ENCODE data around the gene DMD.

Gene DMD

DNA sequence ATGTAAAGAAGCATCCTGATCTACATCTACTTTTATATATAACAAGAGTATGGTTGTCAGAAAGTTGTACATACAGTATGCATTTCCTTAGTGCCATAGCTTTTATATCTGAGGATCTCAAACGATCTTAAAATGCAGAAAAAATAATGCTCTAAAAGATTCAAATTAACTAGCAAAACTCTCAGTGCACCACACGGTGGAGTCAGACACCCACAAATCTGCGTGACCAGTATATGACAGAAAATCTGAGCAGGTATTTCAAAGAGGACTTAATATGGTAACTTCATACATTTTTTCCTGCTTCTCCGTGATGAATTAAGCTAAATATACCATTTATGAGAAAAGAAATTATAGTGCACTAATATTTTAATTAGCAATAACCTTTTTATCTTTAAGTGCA lies 803.0 kb downstream of the DMD start:
- H3K4me3 ChIP-seq (replicated peaks in 1 of 2; ENCODE audit: low read depth in 2 of 2, low read length in 2 of 2): no peak overlapping the region
- TF ChIP-seq, protein P1, sequence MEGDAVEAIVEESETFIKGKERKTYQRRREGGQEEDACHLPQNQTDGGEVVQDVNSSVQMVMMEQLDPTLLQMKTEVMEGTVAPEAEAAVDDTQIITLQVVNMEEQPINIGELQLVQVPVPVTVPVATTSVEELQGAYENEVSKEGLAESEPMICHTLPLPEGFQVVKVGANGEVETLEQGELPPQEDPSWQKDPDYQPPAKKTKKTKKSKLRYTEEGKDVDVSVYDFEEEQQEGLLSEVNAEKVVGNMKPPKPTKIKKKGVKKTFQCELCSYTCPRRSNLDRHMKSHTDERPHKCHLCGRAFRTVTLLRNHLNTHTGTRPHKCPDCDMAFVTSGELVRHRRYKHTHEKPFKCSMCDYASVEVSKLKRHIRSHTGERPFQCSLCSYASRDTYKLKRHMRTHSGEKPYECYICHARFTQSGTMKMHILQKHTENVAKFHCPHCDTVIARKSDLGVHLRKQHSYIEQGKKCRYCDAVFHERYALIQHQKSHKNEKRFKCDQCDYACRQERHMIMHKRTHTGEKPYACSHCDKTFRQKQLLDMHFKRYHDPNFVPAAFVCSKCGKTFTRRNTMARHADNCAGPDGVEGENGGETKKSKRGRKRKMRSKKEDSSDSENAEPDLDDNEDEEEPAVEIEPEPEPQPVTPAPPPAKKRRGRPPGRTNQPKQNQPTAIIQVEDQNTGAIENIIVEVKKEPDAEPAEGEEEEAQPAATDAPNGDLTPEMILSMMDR (IDR thresholded peaks at IDR 0.05; ENCODE audit: low read depth, low read length): peak; percentile 1
- DNase-seq (ENCODE audit: low read depth in 2 of 2): peak in 1 of 2 donors; percentile 4

DNA sequence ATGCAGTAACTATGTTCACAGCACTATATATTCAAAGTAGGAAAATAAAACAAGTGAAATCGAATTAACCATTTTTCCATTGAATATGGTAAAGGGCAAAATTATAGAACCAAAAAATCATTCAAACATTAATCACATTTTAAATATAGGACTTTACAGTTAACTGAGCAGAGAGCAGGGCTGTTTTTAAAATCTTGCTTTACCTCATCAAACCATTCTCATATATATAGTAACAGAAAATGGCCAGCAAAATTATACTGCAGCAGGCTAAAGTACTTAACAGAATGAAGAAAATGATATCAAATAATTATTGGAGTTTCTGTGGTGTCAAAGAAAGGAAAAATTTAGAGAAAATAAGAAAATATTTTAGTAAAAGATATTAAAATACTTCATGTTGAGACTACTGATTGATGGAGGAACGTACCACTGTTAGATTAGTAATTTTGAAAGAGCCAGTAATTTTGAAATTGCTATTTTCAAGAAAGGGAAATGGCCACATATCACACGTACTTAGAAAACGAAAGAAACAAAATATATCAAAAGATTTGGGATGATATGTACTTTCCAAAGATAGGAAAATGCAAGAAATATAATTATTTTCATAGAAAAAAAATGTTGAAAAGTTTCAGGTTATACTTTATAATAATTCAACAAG lies 813.7 kb downstream of the DMD start:
- H3K4me3 ChIP-seq (replicated peaks in 1 of 2; ENCODE audit: low read depth in 2 of 2, low read length in 2 of 2): no peak overlapping the region

DNA sequence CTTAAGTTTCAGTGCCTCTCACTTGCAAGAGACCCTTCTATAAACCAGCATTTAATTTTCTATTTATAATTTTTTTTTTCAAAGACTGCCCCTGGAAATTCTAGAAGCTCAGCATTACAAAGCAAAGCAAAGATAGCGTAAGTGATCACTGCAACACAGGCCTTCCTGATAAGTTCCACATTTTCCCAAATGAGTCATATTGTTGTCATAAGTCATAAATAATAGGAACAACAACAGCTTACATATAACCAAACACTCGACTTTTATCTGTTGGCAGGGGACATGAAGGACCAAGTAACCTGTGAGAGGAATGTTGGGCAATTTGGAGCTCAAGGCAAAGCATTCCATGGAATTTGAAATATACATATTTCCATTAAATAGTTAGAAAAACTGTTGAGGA lies 815.5 kb downstream of the DMD start:
- no peak for DNase-seq (ENCODE audit: low read depth in 2 of 2)
- TF ChIP-seq, protein P1 (IDR thresholded peaks at IDR 0.05; ENCODE audit: low read depth, low read length): no peak
- no peak overlapping the region for H3K4me3 ChIP-seq (replicated peaks in 1 of 2; ENCODE audit: low read depth in 2 of 2, low read length in 2 of 2)

More for the DNA sequence above, 813.7 kb downstream of the DMD start:
- no peak for DNase-seq (ENCODE audit: low read depth in 2 of 2)
- TF ChIP-seq, protein P1 (IDR thresholded peaks at IDR 0.05; ENCODE audit: low read depth, low read length): no peak

DNA sequence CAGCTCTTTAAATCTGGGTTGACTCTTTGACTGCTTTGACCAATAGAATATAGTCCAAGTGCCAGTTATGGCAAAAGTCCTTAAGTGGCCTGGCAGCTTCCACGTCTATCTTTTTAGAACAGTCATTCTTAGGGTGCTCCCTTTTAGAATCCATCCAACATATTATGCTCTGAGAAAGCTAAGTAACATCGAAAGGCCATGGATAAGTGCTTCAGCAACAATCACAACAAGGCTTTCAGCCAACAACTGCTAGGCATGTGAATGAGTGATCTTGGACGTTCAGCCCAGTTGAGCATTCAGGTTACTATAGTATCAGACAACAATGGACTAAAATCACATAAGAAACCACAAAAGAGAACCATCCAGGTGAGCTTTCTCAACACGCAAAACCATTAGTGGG lies 818.7 kb downstream of the DMD start:
- H3K4me3 ChIP-seq (replicated peaks in 1 of 2; ENCODE audit: low read depth in 2 of 2, low read length in 2 of 2): no peak overlapping the region
- no peak for DNase-seq (ENCODE audit: low read depth in 2 of 2)
- TF ChIP-seq, protein P1 (IDR thresholded peaks at IDR 0.05; ENCODE audit: low read depth, low read length): no peak

DNA sequence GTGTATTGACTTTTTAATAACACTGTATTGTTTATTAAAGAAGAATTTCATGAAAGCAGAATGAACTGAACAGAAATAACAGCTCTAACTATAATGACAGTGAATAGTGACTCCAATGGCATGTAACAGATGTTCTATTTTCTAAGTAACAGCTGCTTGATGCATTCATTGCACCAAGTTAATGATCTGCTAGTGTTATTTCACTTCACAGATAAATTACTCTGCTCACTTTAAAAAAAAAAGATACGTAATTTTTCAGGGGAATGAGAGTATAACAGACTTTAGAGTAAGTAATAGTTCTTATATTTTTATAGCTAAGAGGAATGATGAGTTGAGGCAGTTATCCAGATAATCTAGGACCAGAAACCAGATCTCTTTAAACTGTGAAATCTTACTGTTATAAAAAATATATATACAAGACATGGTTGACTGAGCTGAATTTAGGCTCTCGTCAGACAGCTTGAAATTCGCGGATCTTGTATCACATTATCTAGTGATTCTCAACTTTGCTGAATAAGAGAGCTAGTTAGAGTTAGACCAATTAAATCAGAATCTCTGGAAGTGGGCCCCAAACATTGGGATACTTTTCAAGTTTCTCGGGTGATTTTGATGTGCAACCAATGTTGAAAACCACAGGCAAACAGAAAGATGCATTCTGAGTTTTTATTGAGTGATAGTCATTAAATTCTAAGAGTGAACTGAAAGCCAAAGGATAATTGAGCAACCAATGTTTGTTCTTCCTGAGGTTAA lies 840.7 kb downstream of the DMD start:
- no peak overlapping the region for H3K4me3 ChIP-seq (replicated peaks in 1 of 2; ENCODE audit: low read depth in 2 of 2, low read length in 2 of 2)
- TF ChIP-seq, protein P1 (IDR thresholded peaks at IDR 0.05; ENCODE audit: low read depth, low read length): no peak
- DNase-seq (ENCODE audit: low read depth in 2 of 2): no peak

DNA sequence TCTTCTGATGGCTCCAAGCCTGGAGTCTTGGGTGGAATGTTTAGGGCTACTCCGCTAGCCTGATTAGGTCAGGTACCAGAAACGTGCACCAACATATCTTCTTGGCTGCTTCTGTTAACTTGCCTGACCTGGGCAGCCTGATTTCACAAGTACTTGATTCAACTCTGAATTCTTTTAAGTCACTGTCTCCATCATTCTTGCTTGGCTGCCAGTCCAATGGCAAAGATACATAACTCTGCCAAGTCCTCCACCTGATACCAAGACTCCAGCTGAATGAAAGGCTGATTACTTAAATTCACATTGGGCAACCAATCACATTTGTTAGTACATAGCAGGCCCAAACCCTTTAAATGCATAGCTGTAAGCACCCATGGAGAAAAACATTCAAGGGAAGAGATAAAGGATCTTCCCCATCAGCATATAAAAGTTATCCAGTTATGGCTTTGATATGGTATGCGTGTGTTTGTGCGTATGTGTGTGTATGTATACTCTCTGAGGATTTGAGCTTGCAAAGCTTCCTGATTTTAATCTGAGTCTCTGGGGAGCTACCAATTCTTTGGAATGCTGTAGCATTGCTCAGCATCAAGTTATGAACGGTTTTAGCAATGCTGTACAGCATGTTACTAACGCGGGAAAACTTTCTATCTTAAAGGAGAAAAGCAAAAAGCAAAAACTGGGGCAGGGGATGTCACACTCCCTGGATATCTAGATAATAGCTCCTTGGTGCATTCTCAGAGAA lies 917.2 kb downstream of the DMD start:
- no peak overlapping the region for H3K4me3 ChIP-seq (replicated peaks in 1 of 2; ENCODE audit: low read depth in 2 of 2, low read length in 2 of 2)
- DNase-seq (ENCODE audit: low read depth in 2 of 2): peak in 1 of 2 donors; percentile 48
- TF ChIP-seq, protein P1 (IDR thresholded peaks at IDR 0.05; ENCODE audit: low read depth, low read length): no peak
